ENCODE results near the gene TDRD1.

GRCh38 chr10:114180937-114181336 lies 1.8 kb downstream of the TDRD1 start:
- TF ChIP-seq SIN3A (IDR thresholded peaks at IDR 0.05; ENCODE audit: borderline replicate concordance, insufficient read depth, low read length) (no peak), TAF1 (IDR thresholded peaks at IDR 0.05; ENCODE audit: borderline replicate concordance, insufficient read depth, low read length) (no peak), POLR2AphosphoS5 (IDR thresholded peaks at IDR 0.05; ENCODE audit: low read depth, low read length) (no peak), REST (IDR thresholded peaks at IDR 0.05; ENCODE audit: insufficient read depth in 1 of 2, low read depth in 2 of 2, low read length in 2 of 2) (no peak), FOXP2 (optimal IDR thresholded peaks at IDR 0.05; ENCODE audit: borderline replicate concordance, extremely low read depth, extremely low read length, insufficient read depth) (no peak)

All from PFSK-1 (cell line).